IgD-negative memory B cell (primary cell): ENCODE data around the gene SUOX. TPM values are rescaled to one million over a fixed set of nuclear protein-coding genes. Genes with fewer than 3 reads are reported as not detected.

Experiments
- H3K27ac Mint-ChIP-seq, 3 donors: one replicate each; pipeline ENCODE4 v1.8.0; 2020 to 2022; ENCODE audit warnings: mild to moderate bottlenecking in 3 of 3, mixed read lengths in 3 of 3, moderate library complexity in 1 of 3
- H3K27me3 Mint-ChIP-seq: one replicate; pipeline ENCODE4 v1.8.0; 2021; ENCODE audit warnings: mixed read lengths
- H3K36me3 Mint-ChIP-seq: one replicate; pipeline ENCODE4 v1.8.0; 2020; ENCODE audit warnings: mild to moderate bottlenecking, mixed read lengths
- H3K4me1 Mint-ChIP-seq, 3 donors: one replicate each; pipeline ENCODE4 v1.8.0; 2020 to 2022; ENCODE audit warnings: mixed read lengths in 3 of 3, mild to moderate bottlenecking in 1 of 3
- H3K4me3 Mint-ChIP-seq, 4 donors: one replicate each; pipeline ENCODE4 v1.8.0; 2020 to 2022; ENCODE audit warnings: mild to moderate bottlenecking in 4 of 4, mixed read lengths in 4 of 4, moderate library complexity in 3 of 4
- H3K9me3 Mint-ChIP-seq, 3 donors: one replicate each; pipeline ENCODE4 v1.8.0; 2020 to 2021; ENCODE audit warnings: mixed read lengths in 3 of 3, mild to moderate bottlenecking in 1 of 3
- polyA plus RNA-seq: library from polyadenylated mRNA; unstranded; fragments of 300-500 nt; fragmentation: Illumina TruSeq; gene quantifications from one replicate; pipeline ENCODE4 v1.2.3, GENCODE V29; 2021

The SUOX gene
- polyA plus RNA-seq: 1.3 TPM

DNA sequence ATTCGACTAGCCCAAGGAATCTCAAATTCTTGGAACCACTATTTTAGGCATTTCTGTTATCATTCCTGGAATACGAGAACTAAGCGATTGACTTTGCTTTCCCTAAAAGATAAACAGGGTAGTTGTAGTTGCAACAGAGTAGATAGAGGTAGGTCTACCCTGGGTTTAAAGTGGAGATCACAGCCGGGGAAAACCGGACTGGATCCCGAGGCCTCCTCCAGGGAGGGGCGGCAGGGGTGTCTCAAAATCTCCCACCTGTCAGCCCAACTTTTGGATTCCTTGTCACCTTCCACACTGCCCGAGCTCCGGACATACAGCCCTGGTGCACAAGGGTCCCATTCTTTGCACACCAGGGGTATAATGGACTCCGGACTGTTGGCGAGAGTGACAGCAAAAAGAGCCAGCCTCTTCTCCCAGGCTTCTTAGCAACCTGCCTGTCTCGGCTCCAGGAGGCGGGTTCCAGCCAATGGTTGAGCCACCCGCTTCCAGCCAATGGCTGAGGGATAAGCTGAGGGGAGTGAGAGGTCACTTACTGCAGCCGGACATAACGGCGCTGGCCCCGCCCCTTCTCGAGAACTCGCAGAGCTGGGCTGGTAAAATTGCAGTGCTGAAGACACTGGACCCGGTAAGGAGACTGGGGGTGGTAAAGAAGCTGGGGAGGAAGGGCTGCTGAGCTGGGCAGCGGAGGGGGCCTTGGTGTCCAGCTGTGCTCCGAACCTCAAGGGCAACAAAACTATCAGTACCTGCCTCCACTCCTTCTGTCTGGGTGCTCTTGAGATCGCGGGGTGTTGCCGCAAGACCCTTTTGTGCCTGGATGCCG lies at the start of gene SUOX:
SUOX (plus strand) TSS at position 562 of the 820 bp plus-strand sequence. CDS start 4,946 bp downstream, outside the sequence.
- Mint-ChIP-seq H3K4me3 (peak within 1 kb of the TSS; percentile 37 to 92 (median 82)), H3K27ac (peak within 1 kb of the TSS in 2 of 3 donors; percentile 22 to 67), H3K4me1 (peaks cover 6 to 12% (median 7%) of the 10 kb centered on the region in 3 donors), H3K9me3 (no peaks in the 10 kb centered on the region), H3K36me3 (no peaks in the 10 kb centered on the region), H3K27me3 (peaks cover 9% of the 10 kb centered on the region)

DNA sequence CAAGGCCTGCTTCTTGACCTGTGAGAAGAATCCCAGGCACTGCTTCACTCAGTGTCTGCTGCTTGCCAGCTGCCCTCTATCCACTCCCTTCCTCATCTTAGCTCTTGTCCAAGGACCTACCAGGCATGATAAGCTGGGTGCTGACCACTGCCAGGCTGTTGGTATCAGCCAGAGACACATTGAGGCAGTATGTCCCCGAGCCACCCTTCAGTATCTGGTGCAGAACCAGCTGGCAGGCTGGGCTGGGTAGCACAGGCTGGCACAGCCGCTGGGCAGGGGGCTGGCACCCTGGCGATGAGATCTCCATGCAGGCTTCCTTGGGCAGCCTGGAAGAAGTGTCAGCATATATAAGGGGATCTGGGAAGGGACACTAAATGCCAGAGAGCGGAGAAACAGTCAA lies 41.7 kb upstream of the SUOX start:
- H3K9me3 Mint-ChIP-seq: no peaks in the 10 kb centered on the region
- no peak overlapping the region for H3K4me3 Mint-ChIP-seq
- H3K4me1 Mint-ChIP-seq: peaks cover 0 to 3% (median 0%) of the 10 kb centered on the region in 3 donors
- H3K27me3 Mint-ChIP-seq: no peaks in the 10 kb centered on the region
- H3K27ac Mint-ChIP-seq: peak overlapping the region in 2 of 3 donors; percentile 39
- H3K36me3 Mint-ChIP-seq: peaks cover 2% of the 10 kb centered on the region

DNA sequence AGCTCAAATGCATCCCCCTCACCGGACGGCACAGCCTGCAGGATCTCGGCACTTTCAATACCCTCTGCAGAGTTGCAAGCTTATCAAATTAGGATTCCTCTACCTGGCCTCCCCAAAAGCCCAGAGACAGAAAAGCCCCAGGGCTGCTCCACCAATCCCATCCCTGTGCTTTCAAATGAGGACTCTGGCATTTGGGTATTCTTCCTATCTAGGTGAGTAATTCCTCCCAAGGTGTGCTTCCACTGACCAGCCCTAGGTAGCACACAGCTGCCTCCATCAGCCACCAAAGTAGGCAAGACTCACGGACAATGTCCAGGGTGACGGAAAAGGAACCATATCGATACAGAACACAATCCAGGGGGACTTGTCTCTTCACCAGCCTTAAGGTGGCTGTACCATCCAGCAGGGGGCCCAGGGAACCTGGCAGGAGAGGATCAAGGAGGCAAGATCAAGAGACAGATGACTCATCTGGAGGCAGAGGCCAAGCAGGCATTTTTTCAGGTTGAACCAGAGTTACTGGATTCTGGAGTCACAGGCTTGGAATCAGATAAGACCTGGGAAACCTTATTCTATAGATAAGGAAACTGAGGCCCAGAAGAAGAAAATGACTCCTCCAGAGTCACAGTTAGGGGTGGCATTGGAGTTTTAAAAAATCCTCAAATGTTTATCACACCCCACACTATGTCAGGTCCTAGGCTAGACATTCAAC lies 41.1 kb upstream of the SUOX start:
- Mint-ChIP-seq H3K36me3 (peaks cover 2% of the 10 kb centered on the region), H3K4me1 (peaks cover 0 to 3% (median 0%) of the 10 kb centered on the region in 3 donors), H3K27me3 (no peaks in the 10 kb centered on the region), H3K9me3 (no peaks in the 10 kb centered on the region), H3K27ac (peak overlapping the region in 2 of 3 donors; percentile 36 to 78), H3K4me3 (no peak overlapping the region)

DNA sequence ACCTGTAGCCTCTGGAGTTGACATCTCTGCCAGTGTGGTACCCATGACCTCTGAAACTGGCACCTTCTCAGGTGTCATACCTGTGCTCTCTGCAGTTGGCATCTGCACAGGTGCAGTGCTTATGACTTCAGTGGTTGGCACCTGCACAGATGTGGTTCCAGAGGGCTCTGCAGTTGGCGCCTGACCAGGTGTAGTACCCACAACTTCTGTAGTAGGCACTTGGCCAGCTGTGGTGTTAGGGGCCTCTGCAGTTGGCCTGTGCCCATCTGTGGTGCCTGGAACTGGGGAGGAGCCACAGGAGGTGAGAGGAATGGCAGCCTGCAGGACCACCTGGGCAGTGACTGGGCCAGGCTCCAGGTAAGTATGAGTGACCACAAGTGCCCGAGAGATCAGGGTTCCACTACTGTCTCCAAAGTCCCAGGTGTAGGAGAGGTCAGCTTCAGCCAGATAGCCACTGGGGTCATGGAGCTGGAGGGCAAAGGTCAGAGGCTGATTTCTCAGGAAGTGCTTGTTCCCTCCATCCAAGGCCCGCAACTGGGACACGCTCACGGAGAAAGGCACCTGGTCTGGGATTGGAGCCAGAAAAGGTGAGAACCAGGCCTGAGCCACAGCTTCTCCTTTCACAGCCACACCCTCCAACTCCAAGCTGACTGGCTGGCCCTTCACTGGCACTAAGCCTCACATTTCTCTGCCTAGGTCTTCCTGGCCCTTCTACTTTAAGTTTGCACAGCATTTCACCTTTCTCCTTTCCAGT lies 39.8 kb upstream of the SUOX start:
- H3K27me3 Mint-ChIP-seq: no peaks in the 10 kb centered on the region
- no peaks in the 10 kb centered on the region for H3K9me3 Mint-ChIP-seq
- peak overlapping the region in 1 of 3 donors; percentile 86 for H3K27ac Mint-ChIP-seq
- H3K36me3 Mint-ChIP-seq: peaks cover 2% of the 10 kb centered on the region
- peaks cover 0 to 3% (median 0%) of the 10 kb centered on the region in 3 donors for H3K4me1 Mint-ChIP-seq
- H3K4me3 Mint-ChIP-seq: no peak overlapping the region

GRCh38 chr12:55963760-55964159 lies 33.3 kb upstream of the SUOX start:
- Mint-ChIP-seq H3K4me1 (peaks cover 17 to 28% (median 22%) of the 10 kb centered on the region in 3 donors), H3K27me3 (no peaks in the 10 kb centered on the region), H3K36me3 (no peaks in the 10 kb centered on the region), H3K4me3 (no peak overlapping the region), H3K27ac (peak overlapping the region in 1 of 3 donors; percentile 11), H3K9me3 (no peaks in the 10 kb centered on the region)

DNA sequence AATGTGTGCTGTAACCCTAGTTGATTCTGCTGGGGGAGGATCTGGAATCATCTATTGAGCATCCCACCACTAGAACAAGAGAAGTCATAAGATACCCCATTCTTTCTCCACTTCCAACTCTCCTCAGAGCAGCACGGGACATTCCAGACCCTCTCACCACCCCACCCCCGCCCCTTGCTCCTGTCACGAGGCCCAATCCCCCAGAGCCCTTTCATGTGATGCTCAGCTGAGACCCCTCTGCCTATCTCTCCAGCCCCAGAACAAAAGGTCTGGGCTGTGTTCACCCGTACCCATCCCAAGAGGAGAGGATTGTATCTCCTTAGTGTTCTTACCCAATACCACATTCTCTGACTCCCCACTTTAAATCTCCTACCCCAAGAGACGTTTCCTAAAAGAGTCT lies 31.8 kb upstream of the SUOX start:
- H3K36me3 Mint-ChIP-seq: no peaks in the 10 kb centered on the region
- H3K27me3 Mint-ChIP-seq: no peaks in the 10 kb centered on the region
- peak overlapping the region in 2 of 3 donors; percentile 16 to 60 for H3K27ac Mint-ChIP-seq
- no peaks in the 10 kb centered on the region for H3K9me3 Mint-ChIP-seq
- H3K4me3 Mint-ChIP-seq: peak overlapping the region in 3 of 4 donors; percentile 76 to 97 (median 96)
- peaks cover 19 to 28% (median 22%) of the 10 kb centered on the region in 3 donors for H3K4me1 Mint-ChIP-seq

DNA sequence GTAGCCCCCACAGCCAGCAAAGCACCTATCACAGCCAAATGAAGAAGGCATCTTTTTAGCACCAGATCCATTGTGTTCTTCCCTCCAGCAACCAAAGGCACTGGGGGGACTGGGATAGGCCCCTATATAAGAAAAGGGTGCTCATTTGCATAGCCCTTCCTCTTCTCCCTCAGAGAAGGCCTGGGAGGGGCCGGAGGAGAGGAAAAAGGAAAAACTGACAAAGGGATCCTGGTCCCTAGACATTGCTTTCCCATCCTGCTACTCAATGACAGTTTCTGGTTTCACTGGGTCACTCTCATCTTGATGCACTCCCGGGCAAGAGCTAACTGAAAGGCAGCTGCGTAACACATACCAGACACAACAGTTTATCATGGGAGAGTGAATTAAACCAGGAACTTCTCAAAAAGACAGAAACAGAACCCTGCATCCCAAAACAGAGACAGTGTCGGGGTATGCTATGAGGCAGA lies 31.1 kb upstream of the SUOX start, which contains the start of gene PMEL:
PMEL (minus strand) TSS at position 102 of the 467 bp plus-strand sequence; CDS start at position 71, 31 bp downstream.
- H3K9me3 Mint-ChIP-seq: no peaks in the 10 kb centered on the region
- no peaks in the 10 kb centered on the region for H3K27me3 Mint-ChIP-seq
- peak within 1 kb of the TSS; percentile 90 to 97 (median 96) for H3K4me3 Mint-ChIP-seq
- H3K27ac Mint-ChIP-seq: peak within 1 kb of the TSS; percentile 60 to 97 (median 76)
- H3K4me1 Mint-ChIP-seq: peaks cover 19 to 28% (median 22%) of the 10 kb centered on the region in 3 donors
- H3K36me3 Mint-ChIP-seq: no peaks in the 10 kb centered on the region

DNA sequence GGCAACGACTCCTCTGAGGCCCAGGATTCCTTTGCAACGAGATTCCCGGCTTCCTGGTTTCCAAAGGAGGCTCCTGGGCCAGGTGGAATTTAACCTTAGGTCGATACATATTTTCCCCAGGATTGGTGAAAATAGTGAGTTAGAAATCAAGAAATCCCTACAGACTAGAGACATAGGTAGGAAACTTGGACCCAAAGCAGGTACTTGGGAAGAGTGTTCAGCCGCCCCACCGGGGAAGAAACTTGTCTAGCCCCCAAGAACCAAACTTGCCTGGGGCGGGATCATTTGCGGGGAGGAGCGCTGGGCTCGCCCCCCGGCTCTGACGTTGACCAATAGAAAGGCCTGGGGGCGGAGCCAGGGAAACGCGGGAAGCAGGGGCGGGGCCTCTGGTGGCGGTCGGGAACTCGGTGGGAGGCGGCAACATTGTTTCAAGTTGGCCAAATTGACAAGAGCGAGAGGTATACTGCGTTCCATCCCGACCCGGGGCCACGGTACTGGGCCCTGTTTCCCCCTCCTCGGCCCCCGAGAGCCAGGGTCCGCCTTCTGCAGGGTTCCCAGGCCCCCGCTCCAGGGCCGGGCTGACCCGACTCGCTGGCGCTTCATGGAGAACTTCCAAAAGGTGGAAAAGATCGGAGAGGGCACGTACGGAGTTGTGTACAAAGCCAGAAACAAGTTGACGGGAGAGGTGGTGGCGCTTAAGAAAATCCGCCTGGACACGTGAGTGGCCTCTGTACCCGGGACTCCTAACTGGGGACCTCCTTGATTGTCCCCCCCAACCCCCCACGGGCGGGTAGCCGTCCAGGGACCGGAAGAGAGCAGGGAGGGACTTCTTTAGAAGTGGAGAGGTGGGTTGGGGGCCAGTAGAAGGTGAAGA lies 30.4 kb upstream of the SUOX start, which contains the start of gene CDK2:
CDK2 (plus strand) TSS at position 423 of the 874 bp plus-strand sequence; CDS start at position 602, 179 bp downstream.
- Mint-ChIP-seq H3K27ac (peak within 1 kb of the TSS; percentile 60 to 97 (median 76)), H3K36me3 (no peaks in the 10 kb centered on the region)

DNA sequence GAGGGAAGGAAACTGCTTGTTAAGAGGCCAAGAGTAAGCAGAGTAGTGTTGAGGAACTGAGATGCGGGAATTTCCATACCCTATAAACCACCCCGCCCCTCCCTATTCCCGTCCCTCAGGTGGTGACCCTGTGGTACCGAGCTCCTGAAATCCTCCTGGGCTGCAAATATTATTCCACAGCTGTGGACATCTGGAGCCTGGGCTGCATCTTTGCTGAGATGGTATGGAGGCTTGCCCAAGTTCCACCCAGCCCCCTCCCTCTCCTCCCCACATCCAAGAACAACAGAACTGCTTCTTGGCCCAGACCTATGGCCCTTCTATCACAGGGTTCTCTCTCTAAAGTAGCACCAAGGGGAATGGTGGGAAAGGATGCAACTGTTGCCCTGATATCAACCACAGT lies 27.7 kb upstream of the SUOX start:
- no peaks in the 10 kb centered on the region for H3K36me3 Mint-ChIP-seq
- no peaks in the 10 kb centered on the region for H3K9me3 Mint-ChIP-seq
- H3K27ac Mint-ChIP-seq: peak overlapping the region in 1 of 3 donors; percentile 31
- peaks cover 17 to 28% (median 26%) of the 10 kb centered on the region in 3 donors for H3K4me1 Mint-ChIP-seq
- no peaks in the 10 kb centered on the region for H3K27me3 Mint-ChIP-seq
- peak overlapping the region in 1 of 4 donors; percentile 96 for H3K4me3 Mint-ChIP-seq

More for the DNA sequence above, 30.4 kb upstream of the SUOX start, which contains the start of gene CDK2:
- Mint-ChIP-seq H3K4me3 (peak within 1 kb of the TSS; percentile 90 to 97 (median 96)), H3K4me1 (peaks cover 19 to 28% (median 23%) of the 10 kb centered on the region in 3 donors), H3K9me3 (no peaks in the 10 kb centered on the region), H3K27me3 (no peaks in the 10 kb centered on the region)

DNA sequence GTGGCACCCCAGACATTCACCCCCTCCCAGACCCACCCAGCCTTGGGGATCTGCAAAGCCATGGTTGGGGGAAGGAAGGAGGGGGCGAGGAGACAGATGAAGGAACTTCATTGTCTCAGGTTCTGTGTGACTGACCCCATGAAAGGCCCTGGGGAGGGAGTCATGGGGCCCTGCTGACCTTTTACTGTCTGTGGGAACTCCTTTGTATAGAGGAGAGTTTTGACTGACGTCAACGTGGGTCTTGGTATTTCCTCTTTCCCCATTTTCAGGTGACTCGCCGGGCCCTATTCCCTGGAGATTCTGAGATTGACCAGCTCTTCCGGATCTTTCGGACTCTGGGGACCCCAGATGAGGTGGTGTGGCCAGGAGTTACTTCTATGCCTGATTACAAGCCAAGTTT lies 26.3 kb upstream of the SUOX start:
- Mint-ChIP-seq H3K4me3 (peak overlapping the region in 2 of 4 donors; percentile 22 to 76), H3K27ac (no peak overlapping the region)

GRCh38 chr12:55972042-55972441 lies 25.0 kb upstream of the SUOX start:
- Mint-ChIP-seq H3K27ac (no peak overlapping the region), H3K4me1 (peaks cover 9 to 22% (median 12%) of the 10 kb centered on the region in 3 donors), H3K36me3 (no peaks in the 10 kb centered on the region), H3K27me3 (no peaks in the 10 kb centered on the region), H3K9me3 (no peaks in the 10 kb centered on the region), H3K4me3 (peak overlapping the region in 2 of 4 donors; percentile 26 to 50)

More for the DNA sequence above, 26.3 kb upstream of the SUOX start:
- Mint-ChIP-seq H3K36me3 (no peaks in the 10 kb centered on the region), H3K4me1 (peaks cover 13 to 24% (median 22%) of the 10 kb centered on the region in 3 donors), H3K9me3 (no peaks in the 10 kb centered on the region), H3K27me3 (no peaks in the 10 kb centered on the region)

- no peaks in the 10 kb centered on the region for H3K27me3 Mint-ChIP-seq
- peak overlapping the region in 2 of 4 donors; percentile 26 to 50 for H3K4me3 Mint-ChIP-seq
- no peak overlapping the region for H3K27ac Mint-ChIP-seq
- no peaks in the 10 kb centered on the region for H3K9me3 Mint-ChIP-seq
- H3K36me3 Mint-ChIP-seq: no peaks in the 10 kb centered on the region
- peaks cover 8 to 21% (median 11%) of the 10 kb centered on the region in 3 donors for H3K4me1 Mint-ChIP-seq
These were observed 24.6 kb upstream of the SUOX start for GRCh38 chr12:55972456-55972855.

DNA sequence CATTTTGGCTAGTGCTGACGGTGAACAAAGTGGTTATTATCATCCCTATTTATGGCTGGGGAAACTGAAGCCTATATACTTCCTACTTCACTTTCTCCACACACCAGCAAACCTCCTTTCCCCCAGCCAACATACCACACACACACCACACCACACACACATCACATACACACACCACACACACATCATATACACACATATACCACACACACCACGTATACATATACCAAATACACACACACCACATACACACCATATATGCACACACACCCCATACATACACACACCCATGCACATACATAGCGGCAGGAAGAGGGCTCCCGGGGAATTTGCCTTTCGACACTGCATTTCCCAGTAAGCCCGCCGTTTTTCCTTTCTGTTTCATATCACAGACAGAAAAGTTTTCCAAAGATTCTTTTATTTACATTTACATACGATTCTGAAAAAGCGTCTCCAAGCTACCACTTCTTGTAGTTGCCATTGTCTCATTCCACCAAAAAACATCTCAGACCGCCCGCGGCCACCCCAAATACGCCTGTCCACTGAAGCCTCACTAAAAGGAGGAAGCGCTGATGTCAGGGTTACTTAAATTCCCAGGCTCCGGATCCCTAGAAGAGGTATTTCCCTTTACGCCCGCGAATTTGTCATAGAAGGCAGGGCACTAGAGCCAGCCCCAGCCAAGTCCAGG lies 24.0 kb upstream of the SUOX start:
- Mint-ChIP-seq H3K9me3 (no peaks in the 10 kb centered on the region), H3K36me3 (no peaks in the 10 kb centered on the region), H3K4me1 (peaks cover 4 to 19% (median 5%) of the 10 kb centered on the region in 3 donors), H3K4me3 (no peak overlapping the region), H3K27ac (no peak overlapping the region), H3K27me3 (no peaks in the 10 kb centered on the region)
